Midbrain (tissue), 1 donor: Measurements from ENCODE around the gene CBX2.
"Not testable (repeated sequence)": the region's sequence is repeated elsewhere in the genome, so short reads cannot be mapped to it uniquely, and the experiment has no call there.

Source experiments
- DNase-seq: peaks from one replicate; lab custom pipeline; 2025; lab: John Stamatoyannopoulos, UW

The CBX2 gene

DNA sequence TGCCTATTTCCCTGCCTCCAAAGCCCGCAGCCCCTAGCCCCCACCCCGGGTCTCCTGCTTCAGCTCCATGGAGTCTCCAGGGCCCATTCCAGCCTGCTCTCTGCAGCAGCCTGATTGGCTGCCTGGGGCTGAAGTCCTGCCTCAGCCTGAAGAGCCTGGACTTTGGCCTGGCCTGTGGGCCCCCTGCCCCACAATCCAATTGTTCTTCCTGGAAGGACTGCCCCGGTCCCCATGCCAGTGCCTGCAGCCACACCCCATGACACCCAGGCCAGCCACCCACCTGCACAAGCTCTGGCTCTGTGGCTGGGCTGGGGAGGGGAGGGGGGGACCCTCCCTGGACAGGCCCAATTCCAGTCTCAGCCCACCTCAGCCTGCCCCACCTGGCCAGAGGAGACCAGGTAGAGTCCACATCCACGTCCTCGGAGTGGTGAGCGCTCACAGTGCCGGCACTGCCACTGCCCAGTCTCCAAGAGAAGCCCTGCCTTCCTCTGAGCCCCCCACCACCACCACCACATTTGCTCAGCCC, 34.9 kb upstream of the CBX2 start:
- no peak for DNase-seq

DNA sequence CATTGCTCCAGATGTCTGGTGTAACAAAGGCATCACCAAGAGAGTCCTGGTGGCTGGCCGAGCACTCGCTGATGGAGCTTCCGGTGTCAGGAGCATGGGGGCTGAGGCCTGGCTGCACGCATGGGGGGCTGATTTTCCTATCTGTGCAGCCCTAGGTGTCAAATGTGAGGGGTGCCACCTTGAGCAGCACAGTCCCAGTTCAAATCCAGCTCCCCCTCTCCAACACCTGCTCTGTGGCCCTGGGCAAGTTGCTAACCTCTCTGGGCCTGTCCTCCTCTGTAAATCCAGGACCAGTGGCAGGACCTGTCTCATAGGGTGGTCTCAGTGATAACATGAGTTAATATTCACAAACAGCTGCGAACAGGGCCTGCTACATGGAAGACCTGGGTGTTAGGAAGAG, 34.3 kb upstream of the CBX2 start:
- DNase-seq: no peak

DNA sequence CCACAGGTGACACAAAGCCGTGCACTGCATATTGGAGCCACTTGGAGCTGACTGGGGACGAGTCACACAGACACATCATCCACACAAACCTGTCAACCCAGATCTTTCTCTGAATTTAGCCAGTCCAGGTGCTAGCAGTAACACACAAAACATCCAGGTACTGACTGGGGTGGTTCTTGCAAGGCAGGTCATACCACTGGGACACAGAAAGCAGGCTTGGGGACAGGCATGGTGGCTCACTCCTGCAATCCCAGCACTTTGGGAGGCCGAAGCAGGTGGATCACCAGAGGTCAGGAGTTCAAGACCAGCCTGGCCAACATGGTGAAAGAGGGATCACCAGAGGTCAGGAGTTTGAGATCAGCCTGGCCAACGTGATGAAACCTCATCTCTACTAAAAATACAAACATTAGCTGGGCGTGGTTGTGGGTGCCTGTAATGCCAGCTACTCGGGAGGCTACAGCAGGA, 32.3 kb upstream of the CBX2 start:
- DNase-seq: no peak

DNA sequence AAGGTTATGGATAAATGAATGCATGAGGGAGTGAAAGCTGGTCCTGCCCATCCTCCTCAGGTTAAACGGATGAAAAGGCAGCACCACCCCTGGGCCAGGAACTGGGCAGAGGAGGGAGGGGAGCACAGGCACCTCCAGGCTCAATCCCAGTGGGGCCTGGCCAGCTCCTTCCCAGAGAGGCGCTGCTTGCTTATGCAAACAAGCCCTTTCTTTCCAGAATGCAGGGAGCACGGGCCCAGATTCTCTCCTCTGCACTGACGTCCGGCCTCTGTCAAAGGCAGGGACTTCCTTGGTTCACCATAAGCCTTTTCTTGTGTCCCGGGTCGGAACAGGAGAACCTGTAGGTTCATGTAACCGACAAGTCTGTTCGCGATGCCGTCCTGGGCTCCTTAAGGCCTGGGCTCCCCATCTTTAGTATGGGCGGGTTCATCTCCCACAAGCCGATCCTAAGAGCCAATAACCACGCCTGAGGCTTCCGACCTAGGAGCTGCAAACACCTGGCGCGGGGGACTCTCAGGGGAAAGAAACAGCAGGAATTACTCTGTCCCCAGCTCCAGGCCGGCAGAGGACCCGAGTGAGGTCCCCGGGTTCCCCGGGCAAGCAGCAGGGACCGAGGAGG, 30.9 kb upstream of the CBX2 start:
- no peak for DNase-seq

DNA sequence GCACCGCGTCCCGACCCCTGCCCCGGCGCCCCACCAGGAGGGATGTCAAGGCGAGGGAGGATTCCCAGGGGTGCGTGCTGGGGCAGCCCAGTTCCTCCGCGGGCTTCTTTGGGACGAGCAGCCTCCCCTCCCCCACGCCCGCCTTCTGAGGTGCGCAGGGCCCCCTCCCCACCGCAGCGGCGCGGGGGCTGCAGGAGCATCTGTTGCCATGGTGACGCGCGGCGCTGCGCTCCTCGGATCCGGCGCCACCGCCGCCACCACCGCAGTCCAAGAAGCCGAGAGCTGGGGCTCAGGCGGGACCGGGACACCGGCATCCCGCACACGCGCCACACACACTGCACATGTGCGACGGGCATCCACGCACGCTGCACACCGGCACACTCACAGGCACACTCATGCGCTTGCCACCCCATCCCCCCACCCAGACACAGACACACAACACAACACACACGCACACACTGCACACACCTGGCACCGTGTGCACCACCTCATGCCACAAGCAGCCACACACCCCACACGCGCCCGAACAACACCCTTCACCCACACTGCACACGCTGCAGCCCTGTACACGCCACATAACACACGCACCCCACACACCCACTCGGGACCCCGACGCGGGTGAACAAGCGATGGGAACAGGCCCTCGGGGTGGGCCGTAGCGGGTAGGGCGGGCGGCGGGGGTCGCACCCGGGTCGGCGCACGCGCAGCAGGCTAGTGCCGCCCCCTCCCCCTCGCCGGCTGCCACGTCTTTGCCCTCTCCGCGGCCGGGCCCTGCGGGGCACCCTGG, 30.2 kb upstream of the CBX2 start:
- DNase-seq: no peak

DNA sequence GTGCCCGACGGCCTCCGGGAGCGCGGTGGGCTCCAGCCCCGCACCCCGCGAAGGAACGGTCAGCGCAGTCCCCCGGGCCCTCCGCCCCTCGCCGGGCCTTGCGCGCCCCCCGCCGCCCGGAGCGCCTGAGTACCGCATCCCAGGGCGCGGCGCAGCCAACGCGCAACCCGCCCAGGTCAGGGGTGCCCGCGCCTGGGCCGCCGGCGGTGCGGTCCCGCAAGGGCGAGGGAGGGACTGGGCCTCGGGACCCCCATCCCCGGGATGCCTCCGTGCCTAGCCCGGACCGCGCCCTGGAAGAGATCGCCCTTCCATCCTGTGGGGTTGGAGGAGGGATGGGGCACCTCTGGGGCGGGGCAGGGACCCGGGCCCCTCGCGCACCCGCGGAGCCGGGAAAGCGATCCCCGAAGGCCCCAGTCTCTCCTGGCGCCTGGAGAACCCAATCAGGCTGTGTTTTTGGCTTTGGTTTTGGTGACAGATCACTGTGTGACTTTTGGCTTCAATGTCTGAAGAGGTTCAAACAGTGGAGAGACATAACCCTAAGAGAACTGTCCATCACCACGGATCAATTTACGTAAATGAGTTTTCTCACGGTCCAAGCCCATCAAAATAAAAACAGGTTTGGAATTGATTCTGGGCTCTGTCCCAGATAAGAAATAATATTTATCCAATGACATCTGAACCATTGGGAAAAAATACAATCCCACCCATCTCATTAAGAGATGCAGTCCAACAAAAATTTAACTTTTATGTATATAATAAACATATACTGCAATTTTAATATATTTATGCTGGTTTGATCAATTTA, 29.5 kb upstream of the CBX2 start:
- DNase-seq: no peak

DNA sequence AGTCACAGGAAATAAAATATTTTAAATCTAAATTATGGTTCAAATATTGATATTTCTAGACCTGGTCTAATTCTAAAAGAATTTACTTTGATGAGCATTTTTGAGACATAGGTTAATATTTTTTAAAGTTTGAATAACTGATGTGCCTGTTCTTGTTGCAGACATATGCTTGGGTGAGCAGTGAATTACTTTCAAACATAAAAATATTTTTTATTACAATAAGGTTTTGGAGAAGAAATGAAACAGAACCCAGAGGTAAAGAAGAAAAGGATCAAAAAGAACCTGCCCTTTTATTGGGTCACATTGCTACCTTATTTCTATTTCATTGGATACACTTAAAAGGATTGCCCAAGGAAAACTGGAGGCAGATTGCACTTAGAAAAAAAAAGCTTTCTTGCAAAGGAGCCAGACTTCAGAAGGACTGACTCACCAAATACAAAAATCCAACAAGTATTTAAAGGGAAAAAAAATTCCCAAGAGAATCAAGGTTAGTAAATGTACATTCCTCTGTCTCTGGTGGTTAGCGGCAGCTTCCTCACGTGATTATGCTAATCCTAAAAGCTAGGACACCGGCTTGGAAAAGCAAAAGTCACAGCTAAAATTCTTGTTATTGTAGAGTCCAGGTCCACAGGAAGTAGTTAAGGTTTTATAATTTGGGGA, 28.7 kb upstream of the CBX2 start:
- no peak for DNase-seq

DNA sequence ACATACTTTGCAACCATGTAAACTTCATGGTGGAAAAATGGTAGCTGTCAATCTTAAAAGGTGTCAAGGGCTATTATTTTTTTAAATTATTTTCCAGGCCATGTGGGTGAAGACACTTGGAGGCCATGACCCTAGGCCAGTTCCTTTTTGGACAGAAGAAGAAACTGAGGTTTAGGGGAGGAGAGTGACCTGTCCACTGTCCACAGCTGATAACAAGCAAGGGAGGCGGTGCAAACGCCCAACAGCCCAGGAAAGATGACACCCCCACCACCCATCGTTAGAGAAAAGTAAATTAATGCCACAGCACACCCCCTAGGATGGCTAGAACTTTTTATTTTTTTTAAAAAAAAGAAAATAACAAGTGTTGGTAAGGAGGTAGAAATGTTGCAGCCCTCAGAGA, 28.0 kb upstream of the CBX2 start:
- no peak for DNase-seq

DNA sequence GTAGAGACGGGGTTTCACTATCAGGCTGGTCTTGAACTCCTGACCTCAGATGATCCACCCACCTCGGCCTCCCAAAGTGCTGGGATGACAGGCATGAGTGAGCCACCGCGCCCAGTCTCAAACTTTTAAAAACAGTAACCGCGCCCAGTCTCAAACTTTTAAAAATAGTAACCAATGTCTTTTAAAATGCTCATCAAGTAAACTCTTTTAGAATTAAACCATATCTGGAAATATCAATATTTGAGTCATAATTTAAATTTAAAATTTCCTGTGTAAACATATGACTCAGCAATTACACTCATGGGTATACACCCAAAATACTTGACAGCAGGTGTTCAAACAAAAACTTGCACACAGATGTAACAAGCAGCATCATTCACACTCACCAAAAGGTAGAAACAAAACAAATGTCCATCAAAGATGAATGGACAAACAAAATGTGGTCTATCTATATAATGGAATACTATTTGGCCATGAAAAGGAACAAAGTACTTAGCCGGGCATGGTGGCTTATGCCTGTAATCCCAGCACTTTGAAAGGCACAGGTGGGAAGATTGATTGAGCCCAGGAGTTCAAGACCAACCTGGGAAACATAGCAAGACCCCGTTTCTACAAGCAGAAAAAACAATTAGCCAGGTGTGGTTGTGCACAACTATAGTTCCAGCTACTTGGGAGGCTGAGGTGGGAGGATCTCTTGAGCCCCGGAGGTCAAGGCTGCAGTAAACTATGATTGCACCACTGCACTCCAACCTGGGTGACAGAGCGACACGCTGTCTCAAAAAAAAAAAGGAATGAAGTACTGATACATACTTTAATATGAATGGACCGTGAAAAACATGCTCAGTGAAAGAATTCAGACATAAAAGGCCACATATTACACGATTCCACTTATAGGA, 27.1 kb upstream of the CBX2 start:
- DNase-seq: no peak

DNA sequence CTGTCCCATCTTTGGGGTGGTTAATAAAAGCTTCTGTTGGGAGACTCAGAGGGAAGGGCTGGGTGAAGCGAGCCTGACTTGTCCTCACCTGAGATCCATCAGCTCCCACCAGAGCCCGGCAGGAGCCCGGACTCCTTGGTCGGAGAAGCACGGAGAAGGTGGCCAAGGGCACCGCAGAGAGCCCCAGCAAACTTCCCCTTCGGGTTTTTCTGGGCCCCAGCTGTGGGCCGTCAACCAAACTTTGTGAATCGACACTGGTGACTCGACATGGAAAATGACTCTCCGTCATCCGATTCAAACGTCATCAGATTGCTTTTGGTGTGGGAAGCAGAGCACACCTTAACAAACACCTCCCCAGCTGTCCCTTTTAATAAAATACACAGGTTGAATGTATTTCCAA, 25.8 kb upstream of the CBX2 start:
- no peak for DNase-seq

DNA sequence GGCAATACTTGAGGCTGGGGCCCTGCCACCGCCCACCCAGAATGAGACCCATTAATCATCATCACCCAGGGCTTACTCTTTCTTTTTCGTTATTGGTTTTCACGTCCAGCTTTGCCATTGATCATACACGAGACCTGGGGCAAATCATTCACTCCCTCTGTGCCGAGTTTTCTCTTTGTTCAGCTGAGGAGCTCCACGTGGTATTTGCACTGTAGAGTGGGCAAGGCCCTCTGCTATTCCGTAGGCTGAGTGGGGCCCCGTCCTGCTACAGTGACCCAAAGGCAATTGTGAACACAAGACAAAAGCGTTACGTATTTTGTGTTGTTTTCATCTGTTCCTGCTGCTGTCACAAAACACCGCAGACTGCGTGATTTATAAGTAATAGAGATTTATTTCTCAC, 23.6 kb upstream of the CBX2 start:
- DNase-seq: no peak

DNA sequence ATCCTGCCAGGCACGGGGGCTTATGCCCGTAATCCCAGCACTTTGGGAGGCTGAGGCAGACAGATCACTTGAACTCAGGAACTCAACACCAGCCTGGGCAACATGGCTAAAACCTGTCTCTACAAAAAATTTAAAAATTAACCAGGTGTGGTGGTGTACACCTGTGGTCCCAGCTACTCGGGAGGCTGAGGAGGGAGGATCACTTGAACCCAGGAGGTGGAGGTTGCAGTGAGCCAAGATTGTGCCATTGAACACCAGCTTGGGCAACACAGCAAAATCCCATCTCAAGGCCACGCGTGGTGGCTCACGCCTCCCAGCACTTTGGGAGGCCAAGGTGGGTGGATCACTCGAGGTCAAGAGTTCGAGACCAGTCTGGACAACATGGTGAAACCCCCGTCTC, 23.0 kb upstream of the CBX2 start:
- DNase-seq: not testable (repeated sequence)

DNA sequence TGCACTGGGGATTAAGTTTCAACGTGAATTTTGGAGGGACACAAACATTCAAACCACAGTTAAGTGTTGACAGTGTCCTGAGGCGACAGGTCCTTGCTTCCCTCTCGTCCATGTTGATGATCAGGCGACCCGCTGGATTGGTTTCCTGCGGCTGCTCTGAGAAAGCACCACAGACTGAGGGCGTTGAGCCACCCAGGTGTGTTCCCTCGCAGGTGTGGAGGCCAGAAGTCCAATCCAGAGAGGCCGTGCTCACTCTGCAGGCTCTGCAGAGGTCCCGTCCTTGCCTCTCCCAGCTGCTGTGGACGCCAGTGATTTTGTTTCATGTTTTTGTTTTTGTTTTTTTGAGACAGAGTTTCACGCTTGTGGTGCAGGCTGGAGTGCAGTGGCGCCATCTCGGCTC, 22.4 kb upstream of the CBX2 start:
- no peak for DNase-seq

DNA sequence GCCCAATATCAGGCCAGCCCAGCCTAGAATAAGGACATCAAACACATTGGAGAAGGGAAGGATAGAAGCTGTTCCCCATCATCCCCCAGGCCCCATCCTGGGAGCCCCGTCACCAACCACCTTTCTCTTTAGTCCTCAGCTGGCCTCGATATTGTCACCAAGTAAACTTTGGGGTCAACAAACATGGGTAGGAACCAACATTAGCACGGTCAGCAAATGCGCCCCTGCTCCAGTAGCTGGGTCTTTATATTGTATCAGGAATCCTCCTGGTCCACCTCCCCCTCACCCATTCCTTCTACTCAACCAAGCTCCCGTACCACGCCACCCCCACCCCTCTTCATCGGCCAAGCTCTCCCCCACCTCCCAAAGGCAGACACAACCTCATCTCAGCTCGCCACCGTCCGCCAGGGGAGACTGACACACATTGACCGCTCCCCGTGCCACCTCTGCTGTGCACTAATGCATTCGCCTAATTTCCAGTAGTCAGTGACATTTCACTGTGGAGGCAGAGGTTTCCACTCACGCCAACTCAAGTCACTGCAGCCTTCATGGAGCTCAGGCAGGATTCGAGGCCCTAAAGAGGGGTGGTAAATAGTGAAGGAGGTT, 20.7 kb upstream of the CBX2 start:
- DNase-seq: no peak

DNA sequence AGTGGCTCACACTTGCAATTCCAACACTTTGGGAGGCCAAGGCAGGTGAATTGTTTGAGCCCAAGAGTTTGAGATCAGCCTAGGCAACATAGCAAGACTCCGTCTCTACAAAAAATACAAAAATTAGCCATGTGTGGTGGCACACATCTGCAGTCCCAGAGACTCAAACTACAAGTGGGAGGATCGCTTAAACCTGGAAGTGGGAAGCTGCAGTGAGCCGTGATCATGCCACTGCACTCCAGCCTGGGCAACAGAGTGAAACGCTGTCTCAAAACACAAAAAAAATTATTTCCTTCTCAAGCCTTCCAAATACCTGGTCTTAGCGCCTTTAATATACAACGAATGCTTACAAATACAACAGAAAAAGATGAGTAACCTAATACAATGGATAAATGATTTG, 19.7 kb upstream of the CBX2 start:
- DNase-seq: no peak

DNA sequence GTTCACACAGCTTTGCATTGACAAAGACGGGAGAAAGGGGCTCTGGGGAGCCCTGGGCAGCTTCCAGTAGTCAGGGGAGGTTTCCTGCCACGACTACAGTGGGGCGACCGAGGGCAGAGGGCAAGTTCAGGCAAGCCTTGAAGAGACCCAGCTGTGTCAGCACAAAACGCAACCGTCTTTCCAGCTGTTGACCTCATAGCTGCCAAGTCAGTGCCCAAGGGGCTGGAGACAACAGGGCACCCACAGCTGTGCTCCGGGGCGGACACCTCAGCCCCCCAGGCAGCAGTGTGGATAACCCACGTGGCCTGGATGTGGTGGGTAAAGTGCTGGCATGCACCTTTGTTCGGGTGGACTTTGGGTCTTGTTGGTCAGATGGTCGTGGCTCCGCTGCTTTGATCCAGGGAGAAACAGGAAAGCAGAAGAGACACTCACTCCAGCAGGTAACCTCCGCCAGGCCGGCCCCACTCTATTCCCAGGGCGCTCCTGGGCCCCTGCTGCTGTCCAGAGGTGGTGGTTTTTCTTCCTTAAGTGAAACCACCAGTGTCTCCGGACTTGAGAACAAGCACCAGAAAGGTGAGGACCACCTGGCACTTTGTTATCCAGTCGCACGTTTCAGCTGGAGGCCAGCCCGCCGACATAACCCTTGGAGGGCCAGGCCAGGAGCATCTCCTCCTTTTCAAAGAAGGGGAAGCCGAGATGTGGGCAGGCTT, 17.6 kb upstream of the CBX2 start:
- DNase-seq: no peak

DNA sequence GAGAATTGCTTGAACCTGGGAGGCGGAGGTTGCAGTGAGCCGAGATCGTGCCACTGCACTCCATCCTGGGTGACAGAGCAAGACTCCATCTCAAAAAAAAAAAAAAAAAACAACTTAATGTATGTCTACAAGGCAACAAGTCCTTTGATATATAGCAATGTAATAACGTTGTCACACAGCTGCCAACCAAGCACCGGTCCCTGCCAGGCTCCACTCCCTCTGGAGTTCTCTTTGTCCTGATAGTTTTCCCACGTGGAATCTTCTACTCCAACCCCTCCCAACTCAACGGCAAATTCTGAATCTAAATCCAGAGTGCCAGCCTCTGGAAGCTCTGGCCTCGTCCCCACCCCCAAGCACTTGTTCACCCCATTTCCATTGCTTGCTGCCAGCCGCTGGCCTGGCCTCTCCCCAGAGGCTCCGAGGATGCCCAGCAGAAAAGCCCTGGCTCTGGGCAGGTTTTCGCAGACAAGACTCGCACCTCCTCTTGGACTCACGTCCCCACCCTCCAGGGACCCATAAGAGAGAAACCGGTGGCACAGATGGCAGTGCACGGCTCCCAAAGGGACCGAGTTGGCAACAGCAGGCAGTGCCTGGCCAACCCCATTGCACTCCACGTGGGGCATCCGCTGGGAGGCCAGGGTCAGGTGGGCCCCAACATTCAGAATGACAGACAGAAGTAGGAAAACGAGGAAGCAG, 15.9 kb upstream of the CBX2 start:
- DNase-seq: no peak

DNA sequence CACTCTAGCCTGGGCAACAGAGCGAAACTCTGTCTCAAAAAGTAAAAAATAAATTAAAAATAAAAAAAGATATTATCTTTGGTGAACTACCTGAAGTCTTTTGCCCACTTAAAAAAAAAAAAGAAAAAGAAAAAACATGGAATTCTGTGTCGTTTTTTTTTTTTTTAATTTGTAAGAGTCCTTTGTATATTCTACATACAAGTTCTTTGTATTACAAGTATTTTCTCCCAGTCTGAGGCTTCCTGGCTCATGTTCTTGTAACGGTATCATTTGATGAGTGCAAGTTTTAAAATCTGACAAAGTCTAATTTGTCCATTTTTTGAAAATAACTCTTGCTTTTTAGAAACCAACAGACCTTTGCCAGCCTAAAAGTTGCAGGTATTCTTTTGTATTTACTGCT, 12.2 kb upstream of the CBX2 start:
- DNase-seq: no peak
